SK-N-SH treated with all-trans-retinoic acid at 6 μM for 48 hours (cell line): ENCODE measurements around the gene FHOD1.

Source experiments
- ATAC-seq: fragments of 200-7000 bp; cut with Tn5 transposase; 3 replicates; pipeline ENCODE4 v1.9.1; 2020; ENCODE audit warnings: mild to moderate bottlenecking, moderate library complexity
- ARNTL ChIP-seq: fragments of 450-650 bp; formaldehyde crosslinking; IDR thresholded peaks from 2 replicates; pipeline ENCODE4 v1.5.0; 2020; ENCODE audit warnings: low read depth, mild to moderate bottlenecking, moderate library complexity, borderline replicate concordance
- BACH2 ChIP-seq: fragments of 250-450 bp; sonication (Bioruptor Pico); IDR thresholded peaks from 2 replicates; pipeline ENCODE4 v1.9.0; 2021; ENCODE audit warnings: mild to moderate bottlenecking, borderline replicate concordance
- CREB5 ChIP-seq: fragments of 250-450 bp; sonication (Bioruptor Pico); IDR thresholded peaks from 2 replicates; pipeline ENCODE4 v1.5.1; 2020; ENCODE audit warnings: low read depth, mild to moderate bottlenecking, moderate library complexity
- CSDC2 ChIP-seq: fragments of 250-450 bp; sonication (Bioruptor Pico); IDR thresholded peaks from 2 replicates; pipeline ENCODE4 v1.5.0; 2020; ENCODE audit warnings: mild to moderate bottlenecking, moderate library complexity
- CSRNP3 ChIP-seq: fragments of 250-450 bp; sonication (Bioruptor Pico); IDR thresholded peaks from 2 replicates; pipeline ENCODE4 v1.5.1; 2021; ENCODE audit warnings: mild to moderate bottlenecking, moderate library complexity
- ESRRG ChIP-seq: fragments of 250-450 bp; sonication (Bioruptor Pico); IDR thresholded peaks from 2 replicates; pipeline ENCODE4 v1.6.1; 2021; ENCODE audit warnings: mild to moderate bottlenecking
- GLIS3 ChIP-seq: fragments of 250-450 bp; sonication (Bioruptor Pico); IDR thresholded peaks from 2 replicates; pipeline ENCODE4 v1.5.0; 2020; ENCODE audit warnings: mild to moderate bottlenecking, moderate library complexity
- ISL1 ChIP-seq: fragments of 250-450 bp; sonication (Bioruptor Pico); IDR thresholded peaks from 2 replicates; pipeline ENCODE4 v2.1.2; 2022; ENCODE audit warnings: mild to moderate bottlenecking, moderate library complexity
- OSR1 ChIP-seq: fragments of 250-450 bp; sonication (Bioruptor Pico); IDR thresholded peaks from 2 replicates; pipeline ENCODE4 v1.8.0; 2022; ENCODE audit warnings: moderate library complexity, mild to moderate bottlenecking, inconsistent platforms
- PPARA ChIP-seq: fragments of 250-450 bp; sonication (Bioruptor Pico); IDR thresholded peaks from 2 replicates; pipeline ENCODE4 v1.5.0; 2020; ENCODE audit warnings: mild to moderate bottlenecking, borderline replicate concordance
- RARB ChIP-seq: fragments of 250-450 bp; sonication (Bioruptor Pico); IDR thresholded peaks from 2 replicates; pipeline ENCODE4 v1.8.0; 2021; ENCODE audit warnings: mild to moderate bottlenecking, moderate library complexity
- SNAI2 ChIP-seq: fragments of 250-450 bp; sonication (Bioruptor Pico); IDR thresholded peaks from 2 replicates; pipeline ENCODE4 v1.5.0; 2020; ENCODE audit warnings: mild to moderate bottlenecking, moderate library complexity
- TCF4 ChIP-seq: fragments of 250-450 bp; sonication (Bioruptor Pico); IDR thresholded peaks from 2 replicates; pipeline ENCODE4 v1.8.0; 2021; ENCODE audit warnings: mild to moderate bottlenecking, moderate library complexity, borderline replicate concordance
- TOX ChIP-seq: fragments of 250-450 bp; sonication (Bioruptor Pico); IDR thresholded peaks from 2 replicates; pipeline ENCODE4 v1.8.0; 2021; ENCODE audit warnings: mild to moderate bottlenecking, moderate library complexity, borderline replicate concordance
- ZFP3 ChIP-seq: fragments of 250-450 bp; sonication (Bioruptor Pico); IDR thresholded peaks from 2 replicates; pipeline ENCODE4 v1.5.0; 2020; ENCODE audit warnings: mild to moderate bottlenecking, moderate library complexity
- ZFP30 ChIP-seq: fragments of 450-650 bp; formaldehyde crosslinking; IDR thresholded peaks from 2 replicates; pipeline ENCODE4 v1.5.0; 2022; ENCODE audit warnings: mild to moderate bottlenecking, moderate library complexity
- ZNF565 ChIP-seq: fragments of 450-650 bp; formaldehyde crosslinking; conservative IDR thresholded peaks from 2 replicates; pipeline ENCODE4 v1.5.0; 2020; ENCODE audit warnings: low read depth, mild to moderate bottlenecking, moderate library complexity
- ZNF70 ChIP-seq: fragments of 450-650 bp; formaldehyde crosslinking; IDR thresholded peaks from 2 replicates; pipeline ENCODE4 v1.5.0; 2020; ENCODE audit warnings: mild to moderate bottlenecking, moderate library complexity
- ZNF8 ChIP-seq: fragments of 450-650 bp; formaldehyde crosslinking; IDR thresholded peaks from 2 replicates; pipeline ENCODE4 v1.5.0; 2020; ENCODE audit warnings: mild to moderate bottlenecking, moderate library complexity
- TF ChIP-seq, protein P1 (sequence below): fragments of 250-450 bp; sonication (Bioruptor Pico); IDR thresholded peaks from 2 replicates; pipeline ENCODE4 v1.8.0; 2021; ENCODE audit warnings: low read depth, mild to moderate bottlenecking, moderate library complexity, borderline replicate concordance
- TF ChIP-seq, protein P2 (sequence below): fragments of 250-450 bp; sonication (Bioruptor Pico); IDR thresholded peaks from 2 replicates; pipeline ENCODE4 v1.5.0; 2020; ENCODE audit warnings: mild to moderate bottlenecking, moderate library complexity

Gene FHOD1

GRCh38 chr16:67283826-67284555, 36.7 kb upstream of the FHOD1 start:
- TF ChIP-seq ARNTL (no peak), CSRNP3 (CRISPR knock-in tag) (no peak), ESRRG (CRISPR knock-in tag) (no peak), ZNF565 (no peak), CSDC2 (CRISPR knock-in tag) (no peak)

GRCh38 chr16:67283039-67283825, 36.0 kb upstream of the FHOD1 start:
- no peak for TF ChIP-seq ZNF8 (CRISPR knock-in tag)
- TF ChIP-seq RARB (CRISPR knock-in tag): no peak
- TF ChIP-seq BACH2 (CRISPR knock-in tag): no peak
- TF ChIP-seq ARNTL: no peak
- TF ChIP-seq TCF4 (CRISPR knock-in tag): no peak
- TF ChIP-seq ISL1 (CRISPR knock-in tag): no peak
- no peak for TF ChIP-seq ZFP3 (CRISPR knock-in tag)
- TF ChIP-seq CSDC2 (CRISPR knock-in tag): no peak
- TF ChIP-seq OSR1: no peak
- no peak for TF ChIP-seq ZNF565
- TF ChIP-seq, protein P1, sequence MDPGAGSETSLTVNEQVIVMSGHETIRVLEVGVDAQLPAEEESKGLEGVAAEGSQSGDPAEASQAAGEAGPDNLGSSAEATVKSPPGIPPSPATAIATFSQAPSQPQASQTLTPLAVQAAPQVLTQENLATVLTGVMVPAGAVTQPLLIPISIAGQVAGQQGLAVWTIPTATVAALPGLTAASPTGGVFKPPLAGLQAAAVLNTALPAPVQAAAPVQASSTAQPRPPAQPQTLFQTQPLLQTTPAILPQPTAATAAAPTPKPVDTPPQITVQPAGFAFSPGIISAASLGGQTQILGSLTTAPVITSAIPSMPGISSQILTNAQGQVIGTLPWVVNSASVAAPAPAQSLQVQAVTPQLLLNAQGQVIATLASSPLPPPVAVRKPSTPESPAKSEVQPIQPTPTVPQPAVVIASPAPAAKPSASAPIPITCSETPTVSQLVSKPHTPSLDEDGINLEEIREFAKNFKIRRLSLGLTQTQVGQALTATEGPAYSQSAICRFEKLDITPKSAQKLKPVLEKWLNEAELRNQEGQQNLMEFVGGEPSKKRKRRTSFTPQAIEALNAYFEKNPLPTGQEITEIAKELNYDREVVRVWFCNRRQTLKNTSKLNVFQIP (CRISPR knock-in tag): no peak
- TF ChIP-seq CREB5 (CRISPR knock-in tag): no peak
- no peak for TF ChIP-seq SNAI2 (CRISPR knock-in tag)
- TF ChIP-seq ZNF70: no peak
- TF ChIP-seq, protein P2, sequence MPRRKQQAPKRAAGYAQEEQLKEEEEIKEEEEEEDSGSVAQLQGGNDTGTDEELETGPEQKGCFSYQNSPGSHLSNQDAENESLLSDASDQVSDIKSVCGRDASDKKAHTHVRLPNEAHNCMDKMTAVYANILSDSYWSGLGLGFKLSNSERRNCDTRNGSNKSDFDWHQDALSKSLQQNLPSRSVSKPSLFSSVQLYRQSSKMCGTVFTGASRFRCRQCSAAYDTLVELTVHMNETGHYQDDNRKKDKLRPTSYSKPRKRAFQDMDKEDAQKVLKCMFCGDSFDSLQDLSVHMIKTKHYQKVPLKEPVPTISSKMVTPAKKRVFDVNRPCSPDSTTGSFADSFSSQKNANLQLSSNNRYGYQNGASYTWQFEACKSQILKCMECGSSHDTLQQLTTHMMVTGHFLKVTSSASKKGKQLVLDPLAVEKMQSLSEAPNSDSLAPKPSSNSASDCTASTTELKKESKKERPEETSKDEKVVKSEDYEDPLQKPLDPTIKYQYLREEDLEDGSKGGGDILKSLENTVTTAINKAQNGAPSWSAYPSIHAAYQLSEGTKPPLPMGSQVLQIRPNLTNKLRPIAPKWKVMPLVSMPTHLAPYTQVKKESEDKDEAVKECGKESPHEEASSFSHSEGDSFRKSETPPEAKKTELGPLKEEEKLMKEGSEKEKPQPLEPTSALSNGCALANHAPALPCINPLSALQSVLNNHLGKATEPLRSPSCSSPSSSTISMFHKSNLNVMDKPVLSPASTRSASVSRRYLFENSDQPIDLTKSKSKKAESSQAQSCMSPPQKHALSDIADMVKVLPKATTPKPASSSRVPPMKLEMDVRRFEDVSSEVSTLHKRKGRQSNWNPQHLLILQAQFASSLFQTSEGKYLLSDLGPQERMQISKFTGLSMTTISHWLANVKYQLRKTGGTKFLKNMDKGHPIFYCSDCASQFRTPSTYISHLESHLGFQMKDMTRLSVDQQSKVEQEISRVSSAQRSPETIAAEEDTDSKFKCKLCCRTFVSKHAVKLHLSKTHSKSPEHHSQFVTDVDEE (CRISPR knock-in tag): no peak
- no peak for TF ChIP-seq ZFP30 (CRISPR knock-in tag)
- no peak for TF ChIP-seq CSRNP3 (CRISPR knock-in tag)
- TF ChIP-seq PPARA (CRISPR knock-in tag): no peak
- no peak for TF ChIP-seq GLIS3 (CRISPR knock-in tag)
- ATAC-seq: no peak

More at GRCh38 chr16:67283826-67284555, 36.7 kb upstream of the FHOD1 start:
- no peak for ATAC-seq

DNA sequence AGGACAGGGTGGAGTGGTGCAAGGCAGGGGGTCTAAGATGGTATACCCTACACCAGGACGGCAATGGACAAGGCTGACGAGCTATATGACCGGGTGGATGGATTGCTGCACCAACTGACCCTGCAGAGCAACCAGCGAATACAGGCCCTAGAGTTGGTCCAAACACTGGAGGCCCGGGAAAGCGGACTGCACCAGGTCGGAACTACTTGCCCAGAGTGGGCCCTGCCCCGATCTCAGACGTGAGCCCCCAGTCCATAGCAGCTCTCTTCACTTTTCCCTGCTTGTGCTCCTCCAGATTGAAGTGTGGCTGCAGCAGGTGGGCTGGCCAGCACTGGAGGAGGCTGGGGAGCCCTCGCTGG, 35.1 kb upstream of the FHOD1 start:
- ATAC-seq: no peak
- no peak for TF ChIP-seq PPARA (CRISPR knock-in tag)
- TF ChIP-seq ZNF8 (CRISPR knock-in tag): no peak
- TF ChIP-seq TOX: no peak
- no peak for TF ChIP-seq ESRRG (CRISPR knock-in tag)
- TF ChIP-seq TCF4 (CRISPR knock-in tag): no peak
- TF ChIP-seq CSRNP3 (CRISPR knock-in tag): no peak
- TF ChIP-seq, protein P2 (CRISPR knock-in tag): no peak
- TF ChIP-seq CSDC2 (CRISPR knock-in tag): no peak
